ENCODE data around the gene ABCA5. TPM values are rescaled to one million over a fixed set of nuclear protein-coding genes. Genes with fewer than 3 reads are reported as not detected.
"Not testable (repeated sequence)": the region's sequence is repeated elsewhere in the genome, so short reads cannot be mapped to it uniquely, and the experiment has no call there.

Gene ABCA5
- total RNA-seq, 2 experiments from 2014 or later, result 14.3 to 15.1 TPM

- Mint-ChIP-seq H3K27me3 (ENCODE audit: low read depth) (no peaks in the 10 kb centered on the region), H3K4me1 (ENCODE audit: low read depth) (peaks cover 24% of the 10 kb centered on the region), H3K9me3 (no peaks in the 10 kb centered on the region), H3K4me3 (no peak overlapping the region), H3K36me3 (ENCODE audit: low read depth) (peaks cover 9% of the 10 kb centered on the region), H3K27ac (no peak overlapping the region)
- CTCF ChIA-PET, result no interaction called here
- no peak for DNase-seq
- intact Hi-C loops (cut with micrococcal nuclease), result no loop called here
Observed at GRCh38 chr17:69320210-69320907, 6.6 kb downstream of the ABCA5 start.

- Mint-ChIP-seq H3K27me3 (ENCODE audit: low read depth) (no peaks in the 10 kb centered on the region), H3K9me3 (no peaks in the 10 kb centered on the region), H3K4me3 (no peak overlapping the region), H3K27ac (no peak overlapping the region), H3K4me1 (ENCODE audit: low read depth) (peaks cover 9% of the 10 kb centered on the region), H3K36me3 (ENCODE audit: low read depth) (peaks cover 9% of the 10 kb centered on the region)
- CTCF ChIA-PET, result interaction anchor here (0.7 kb wide), 1 partner anchor 147 kb away, joined by 3 read pairs; no protein-coding TSS in a partner anchor
- DNase-seq, result no peak
- intact Hi-C loops (cut with micrococcal nuclease), result no loop called here
Observed at GRCh38 chr17:69317625-69318024, 9.3 kb downstream of the ABCA5 start.

- intact Hi-C loops (cut with micrococcal nuclease), result no loop called here
- CTCF ChIA-PET, result interaction anchor here (1.1 to 1.4 kb wide), 2 partner anchors 30 to 43 kb away, joined by 3 to 5 read pairs; no protein-coding TSS in a partner anchor
- Mint-ChIP-seq H3K4me3 (no peak overlapping the region), H3K4me1 (ENCODE audit: low read depth) (peaks cover 4% of the 10 kb centered on the region), H3K27ac (no peak overlapping the region), H3K9me3 (no peaks in the 10 kb centered on the region), H3K27me3 (ENCODE audit: low read depth) (no peaks in the 10 kb centered on the region), H3K36me3 (ENCODE audit: low read depth) (peaks cover 11% of the 10 kb centered on the region)
- DNase-seq, result no peak
Observed at GRCh38 chr17:69314246-69315065, 12.5 kb downstream of the ABCA5 start.

- no peaks in the 10 kb centered on the region for H3K27me3 Mint-ChIP-seq (ENCODE audit: low read depth)
- H3K36me3 Mint-ChIP-seq (ENCODE audit: low read depth), result peaks cover 10% of the 10 kb centered on the region
- no peaks in the 10 kb centered on the region for H3K9me3 Mint-ChIP-seq
- H3K4me3 Mint-ChIP-seq, result no peak overlapping the region
- no peaks in the 10 kb centered on the region for H3K4me1 Mint-ChIP-seq (ENCODE audit: low read depth)
- CTCF ChIA-PET, result no interaction called here
- intact Hi-C loops (cut with micrococcal nuclease), result no loop called here
- no peak for DNase-seq
- H3K27ac Mint-ChIP-seq, result no peak overlapping the region
Observed at GRCh38 chr17:69305177-69305576, 21.8 kb downstream of the ABCA5 start.

GRCh38 chr17:69302682-69303081 lies 24.3 kb downstream of the ABCA5 start:
- Mint-ChIP-seq H3K4me3 (no peak overlapping the region), H3K27ac (no peak overlapping the region), H3K27me3 (ENCODE audit: low read depth) (no peaks in the 10 kb centered on the region), H3K4me1 (ENCODE audit: low read depth) (no peaks in the 10 kb centered on the region), H3K36me3 (ENCODE audit: low read depth) (peaks cover 15% of the 10 kb centered on the region), H3K9me3 (peaks cover 1% of the 10 kb centered on the region)
- CTCF ChIA-PET, result no interaction called here
- intact Hi-C loops (cut with micrococcal nuclease), result no loop called here
- DNase-seq, result no peak

- intact Hi-C loops (cut with micrococcal nuclease), result no loop called here
- CTCF ChIA-PET, result interaction anchor here (0.6 kb wide), 1 partner anchor 95 kb away, joined by 3 read pairs; no protein-coding TSS in a partner anchor
- H3K27ac Mint-ChIP-seq, result no peak overlapping the region
- H3K27me3 Mint-ChIP-seq (ENCODE audit: low read depth), result no peaks in the 10 kb centered on the region
- peaks cover 17% of the 10 kb centered on the region for H3K36me3 Mint-ChIP-seq (ENCODE audit: low read depth)
- H3K4me3 Mint-ChIP-seq, result no peak overlapping the region
- DNase-seq, result no peak
- H3K9me3 Mint-ChIP-seq, result peaks cover 1% of the 10 kb centered on the region
- H3K4me1 Mint-ChIP-seq (ENCODE audit: low read depth), result no peaks in the 10 kb centered on the region
Observed at GRCh38 chr17:69300222-69300621, 26.7 kb downstream of the ABCA5 start.

- H3K4me1 Mint-ChIP-seq (ENCODE audit: low read depth); DNase-seq; H3K4me3 Mint-ChIP-seq; H3K27ac Mint-ChIP-seq; intact Hi-C loops (cut with micrococcal nuclease); H3K27me3 Mint-ChIP-seq (ENCODE audit: low read depth); H3K9me3 Mint-ChIP-seq: not testable (repeated sequence)
- H3K36me3 Mint-ChIP-seq (ENCODE audit: low read depth), result peaks cover 24% of the 10 kb centered on the region
- CTCF ChIA-PET, result interaction anchor here (0.9 kb wide), 1 partner anchor 526 kb away, joined by 3 read pairs; no protein-coding TSS in a partner anchor
Observed at GRCh38 chr17:69298120-69298722, 28.7 kb downstream of the ABCA5 start.

GRCh38 chr17:69287168-69287567 lies 39.8 kb downstream of the ABCA5 start:
- DNase-seq, result no peak
- CTCF ChIA-PET, result interaction anchor here (0.5 kb wide), 1 partner anchor 121 kb away, joined by 3 read pairs; no protein-coding TSS in a partner anchor
- H3K27me3 Mint-ChIP-seq (ENCODE audit: low read depth), result no peaks in the 10 kb centered on the region
- no peaks in the 10 kb centered on the region for H3K4me1 Mint-ChIP-seq (ENCODE audit: low read depth)
- no peak overlapping the region for H3K4me3 Mint-ChIP-seq
- H3K36me3 Mint-ChIP-seq (ENCODE audit: low read depth), result peaks cover 19% of the 10 kb centered on the region
- H3K9me3 Mint-ChIP-seq, result no peaks in the 10 kb centered on the region
- intact Hi-C loops (cut with micrococcal nuclease), result no loop called here
- no peak overlapping the region for H3K27ac Mint-ChIP-seq

- intact Hi-C loops (cut with micrococcal nuclease), result no loop called here
- no peaks in the 10 kb centered on the region for H3K4me1 Mint-ChIP-seq (ENCODE audit: low read depth)
Observed at GRCh38 chr17:69286257-69286656, 40.7 kb downstream of the ABCA5 start.

GRCh38 chr17:69284646-69285045 lies 42.3 kb downstream of the ABCA5 start:
- Mint-ChIP-seq H3K4me3 (no peak overlapping the region), H3K36me3 (ENCODE audit: low read depth) (peaks cover 30% of the 10 kb centered on the region), H3K27me3 (ENCODE audit: low read depth) (no peaks in the 10 kb centered on the region), H3K4me1 (ENCODE audit: low read depth) (no peaks in the 10 kb centered on the region), H3K9me3 (peaks cover 2% of the 10 kb centered on the region), H3K27ac (no peak overlapping the region)
- intact Hi-C loops (cut with micrococcal nuclease), result no loop called here
- CTCF ChIA-PET, result interaction anchor here (0.7 kb wide), 1 partner anchor 30 kb away, joined by 3 read pairs; no protein-coding TSS in a partner anchor
- no peak for DNase-seq

More at GRCh38 chr17:69286257-69286656, 40.7 kb downstream of the ABCA5 start:
- CTCF ChIA-PET, result no interaction called here
- DNase-seq, result no peak
- Mint-ChIP-seq H3K27ac (no peak overlapping the region), H3K4me3 (no peak overlapping the region), H3K36me3 (ENCODE audit: low read depth) (peaks cover 26% of the 10 kb centered on the region), H3K9me3 (peaks cover 2% of the 10 kb centered on the region), H3K27me3 (ENCODE audit: low read depth) (no peaks in the 10 kb centered on the region)

GRCh38 chr17:69282002-69282401 lies 44.9 kb downstream of the ABCA5 start:
- Mint-ChIP-seq H3K4me3 (no peak overlapping the region), H3K27ac (no peak overlapping the region), H3K4me1 (ENCODE audit: low read depth) (no peaks in the 10 kb centered on the region), H3K36me3 (ENCODE audit: low read depth) (peaks cover 39% of the 10 kb centered on the region), H3K27me3 (ENCODE audit: low read depth) (no peaks in the 10 kb centered on the region), H3K9me3 (peaks cover 2% of the 10 kb centered on the region)
- CTCF ChIA-PET, result no interaction called here
- intact Hi-C loops (cut with micrococcal nuclease), result no loop called here
- no peak for DNase-seq

GRCh38 chr17:69276279-69276678 lies 50.7 kb downstream of the ABCA5 start:
- H3K27me3 Mint-ChIP-seq (ENCODE audit: low read depth); H3K9me3 Mint-ChIP-seq; H3K4me1 Mint-ChIP-seq (ENCODE audit: low read depth); CTCF ChIA-PET; intact Hi-C loops (cut with micrococcal nuclease); H3K27ac Mint-ChIP-seq; DNase-seq; H3K4me3 Mint-ChIP-seq: not testable (repeated sequence)
- H3K36me3 Mint-ChIP-seq (ENCODE audit: low read depth), result peaks cover 29% of the 10 kb centered on the region
